Suprapubic skin (tissue), 4 donors: Measurements from ENCODE around the gene PMF1.

Experiments used
- POLR2A ChIP-seq, 2 donors: fragments of 450-650 bp; IDR thresholded peaks; one replicate each; pipeline ENCODE4 v1.6.1; 2017; ENCODE audit warnings: antibody characterized with exemption in 2 of 2, mild to moderate bottlenecking in 2 of 2, moderate library complexity in 2 of 2
- POLR2AphosphoS5 ChIP-seq, 3 donors: sonication (generic); formaldehyde crosslinking; IDR thresholded peaks; one replicate each; pipeline ENCODE4 v1.6.1; 2017; ENCODE audit warnings: antibody characterized with exemption in 3 of 3
- TF ChIP-seq, protein P1 (sequence below), 2 donors: fragments of 200-600 bp in 1 of 2; fragments of 450-650 bp in 1 of 2; sonication (generic) in 1 of 2; IDR thresholded peaks; one replicate each; pipeline ENCODE4 v1.5.1; 2016 to 2019; ENCODE audit warnings: antibody characterized with exemption in 2 of 2, mild to moderate bottlenecking in 1 of 2, moderate library complexity in 1 of 2

GRCh38 chr1:156281281-156281680 is 68.5 kb downstream of the PMF1 start:
- TF ChIP-seq POLR2A (IDR thresholded peaks at IDR 0.05) (no peak), POLR2AphosphoS5 (IDR thresholded peaks at IDR 0.05) (no peak)
- TF ChIP-seq, protein P1, sequence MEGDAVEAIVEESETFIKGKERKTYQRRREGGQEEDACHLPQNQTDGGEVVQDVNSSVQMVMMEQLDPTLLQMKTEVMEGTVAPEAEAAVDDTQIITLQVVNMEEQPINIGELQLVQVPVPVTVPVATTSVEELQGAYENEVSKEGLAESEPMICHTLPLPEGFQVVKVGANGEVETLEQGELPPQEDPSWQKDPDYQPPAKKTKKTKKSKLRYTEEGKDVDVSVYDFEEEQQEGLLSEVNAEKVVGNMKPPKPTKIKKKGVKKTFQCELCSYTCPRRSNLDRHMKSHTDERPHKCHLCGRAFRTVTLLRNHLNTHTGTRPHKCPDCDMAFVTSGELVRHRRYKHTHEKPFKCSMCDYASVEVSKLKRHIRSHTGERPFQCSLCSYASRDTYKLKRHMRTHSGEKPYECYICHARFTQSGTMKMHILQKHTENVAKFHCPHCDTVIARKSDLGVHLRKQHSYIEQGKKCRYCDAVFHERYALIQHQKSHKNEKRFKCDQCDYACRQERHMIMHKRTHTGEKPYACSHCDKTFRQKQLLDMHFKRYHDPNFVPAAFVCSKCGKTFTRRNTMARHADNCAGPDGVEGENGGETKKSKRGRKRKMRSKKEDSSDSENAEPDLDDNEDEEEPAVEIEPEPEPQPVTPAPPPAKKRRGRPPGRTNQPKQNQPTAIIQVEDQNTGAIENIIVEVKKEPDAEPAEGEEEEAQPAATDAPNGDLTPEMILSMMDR (IDR thresholded peaks at IDR 0.05) = no peak
